SK-N-MC (cell line): ENCODE results near the gene GMDS.

Experiments
- EZH2 ChIP-seq: fragments of 200-600 bp; sonication (generic); IDR thresholded peaks from one replicate; pipeline ENCODE4 v1.6.1; 2017; ENCODE audit warnings: antibody characterized with exemption
- POLR2AphosphoS5 ChIP-seq: IDR thresholded peaks from 2 replicates; pipeline ENCODE4 v1.6.1; 2012; ENCODE audit warnings: mild to moderate bottlenecking, low read depth, low read length, borderline replicate concordance

- TF ChIP-seq POLR2AphosphoS5: no peak
- TF ChIP-seq EZH2: no peak
Observed at GRCh38 chr6:2124260-2124709, 121.1 kb downstream of the GMDS start.
